Hematopoietic multipotent progenitor cell treated with erythropoietin and hydrocortisone succinate and interleukin-3 and kit ligand, for 8 days (in vitro differentiated cells): ENCODE data around the gene IFI44.

ENCODE experiments used
- DNase-seq: peaks from one replicate; pipeline ENCODE4 v3.0.0-alpha.2; 2015

The IFI44 gene, protein sequence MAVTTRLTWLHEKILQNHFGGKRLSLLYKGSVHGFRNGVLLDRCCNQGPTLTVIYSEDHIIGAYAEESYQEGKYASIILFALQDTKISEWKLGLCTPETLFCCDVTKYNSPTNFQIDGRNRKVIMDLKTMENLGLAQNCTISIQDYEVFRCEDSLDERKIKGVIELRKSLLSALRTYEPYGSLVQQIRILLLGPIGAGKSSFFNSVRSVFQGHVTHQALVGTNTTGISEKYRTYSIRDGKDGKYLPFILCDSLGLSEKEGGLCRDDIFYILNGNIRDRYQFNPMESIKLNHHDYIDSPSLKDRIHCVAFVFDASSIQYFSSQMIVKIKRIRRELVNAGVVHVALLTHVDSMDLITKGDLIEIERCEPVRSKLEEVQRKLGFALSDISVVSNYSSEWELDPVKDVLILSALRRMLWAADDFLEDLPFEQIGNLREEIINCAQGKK

DNA sequence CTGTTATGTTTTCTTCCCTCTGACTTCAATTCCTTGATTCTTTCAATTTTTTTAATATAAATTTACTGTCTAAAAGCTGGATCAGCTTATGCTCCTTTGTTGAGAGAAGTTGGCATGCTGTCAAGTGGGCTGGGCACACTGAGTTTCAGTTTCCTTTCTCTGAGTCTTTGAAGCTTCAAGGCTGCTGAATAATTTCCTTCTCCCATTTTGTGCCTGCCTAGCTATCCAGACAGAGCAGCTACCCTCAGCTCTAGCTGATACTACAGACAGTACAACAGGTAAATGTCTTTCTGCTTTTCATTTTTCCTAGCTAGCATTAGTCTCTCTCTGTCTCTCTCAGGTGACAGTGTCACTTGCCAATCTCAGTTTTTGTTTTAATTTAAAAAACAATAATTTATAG is at the start of gene IFI44:
IFI44 (plus strand) TSS at position 204 of the 400 bp plus-strand sequence. CDS start 365 bp downstream, outside the sequence.
- peak; percentile 82 for DNase-seq

DNA sequence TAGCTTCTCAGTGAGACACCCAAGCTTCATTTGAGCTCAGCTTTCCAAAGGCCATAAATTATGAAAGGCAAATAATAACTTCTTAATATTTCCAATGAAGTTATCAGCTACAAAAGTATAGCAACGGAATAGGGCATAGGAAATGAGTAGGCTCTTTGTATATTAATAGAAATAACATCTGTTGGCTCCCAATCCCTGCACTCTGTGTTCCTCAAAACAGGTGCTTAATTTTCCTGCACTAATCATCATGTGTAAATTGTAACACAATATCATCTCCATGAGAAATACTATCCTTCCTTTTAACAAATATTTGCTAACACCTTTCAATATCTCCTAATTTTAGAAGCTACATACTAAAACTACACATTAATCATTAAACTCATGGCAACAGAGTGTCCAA is 48.6 kb upstream of the IFI44 start:
- DNase-seq = no peak

DNA sequence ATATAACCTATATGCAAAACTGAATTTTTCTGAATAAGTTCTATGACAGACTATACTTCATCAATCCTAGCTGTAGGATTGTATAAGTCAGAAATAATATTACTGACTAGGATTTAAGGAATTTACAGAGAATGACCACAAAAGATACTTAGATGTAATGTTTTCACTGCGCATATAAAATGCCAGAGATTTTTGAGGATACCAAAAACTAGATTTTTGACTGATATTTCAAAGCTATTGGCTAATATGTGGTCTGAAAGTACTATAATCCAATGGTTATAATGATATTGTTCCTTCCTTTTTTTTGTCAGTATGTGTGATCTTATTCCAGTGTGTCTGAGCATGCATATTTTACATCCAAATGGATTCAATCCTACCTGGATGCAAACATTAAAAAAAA is 46.4 kb upstream of the IFI44 start:
- no peak for DNase-seq

DNA sequence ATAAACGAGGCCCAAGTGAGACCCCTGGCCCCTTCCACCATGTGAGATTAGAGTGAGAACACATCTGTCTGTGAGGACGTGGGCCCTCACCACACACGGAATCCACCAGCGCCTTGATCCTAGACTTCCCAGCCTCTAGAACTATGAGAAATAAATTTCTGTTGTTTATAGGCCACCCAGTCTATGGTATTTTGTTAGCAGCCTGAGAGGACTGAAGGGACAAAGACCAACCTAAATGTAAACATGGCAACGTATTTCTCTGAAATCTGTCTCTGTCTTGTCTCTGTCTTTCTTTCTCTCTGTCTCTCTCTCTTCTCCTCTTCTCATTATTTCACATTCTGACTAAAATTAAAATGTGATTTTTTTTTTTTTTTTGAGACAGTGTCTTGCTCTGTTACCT is 45.0 kb upstream of the IFI44 start:
- no peak for DNase-seq

DNA sequence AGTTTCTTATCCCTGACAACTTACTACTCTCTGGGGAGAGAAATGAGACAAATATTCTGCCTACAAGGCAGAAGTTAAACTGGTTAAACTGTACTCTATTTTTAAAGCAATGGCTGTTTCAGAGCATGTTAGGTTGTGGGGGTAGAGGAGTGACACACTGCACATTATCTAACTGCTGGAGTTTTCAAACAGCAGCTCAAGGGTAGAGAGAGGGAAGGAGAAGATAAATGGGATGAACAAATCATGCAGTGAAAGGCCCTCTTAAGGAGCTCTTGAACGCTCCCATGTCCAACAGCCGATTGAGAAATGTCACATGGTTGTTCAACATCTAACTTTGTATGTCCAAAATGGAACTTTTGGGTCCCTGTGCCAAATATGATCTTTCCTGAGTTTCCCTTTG is 43.4 kb upstream of the IFI44 start:
- DNase-seq = no peak

DNA sequence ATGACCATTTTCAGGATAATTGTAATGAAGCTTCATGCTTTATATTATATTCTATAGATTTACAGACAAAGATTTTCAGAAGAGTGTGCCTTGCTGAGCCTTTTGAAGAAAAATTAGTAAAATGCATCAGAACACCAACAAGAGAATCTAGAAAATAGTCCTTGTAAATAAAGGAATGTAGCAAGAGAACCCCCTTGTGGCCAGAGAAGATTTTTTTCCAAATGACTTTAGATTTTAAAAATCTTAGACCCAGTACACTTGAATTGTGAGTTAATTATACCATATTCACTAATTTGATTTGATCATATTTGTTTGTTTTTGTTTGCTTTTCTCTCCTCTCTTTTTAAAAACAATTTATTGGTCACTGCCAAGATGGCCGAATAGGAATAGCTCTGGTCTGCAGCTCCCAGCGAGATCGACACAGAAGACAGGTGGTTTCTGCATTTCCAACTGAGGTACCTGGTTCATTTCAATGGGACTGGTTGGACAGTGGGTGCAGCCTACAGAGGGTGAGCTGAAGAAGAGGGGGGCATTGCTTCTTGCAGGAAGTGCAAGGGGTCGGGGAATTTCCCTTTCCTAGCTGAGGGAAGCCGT is 42.2 kb upstream of the IFI44 start:
- peak; percentile 12 for DNase-seq

DNA sequence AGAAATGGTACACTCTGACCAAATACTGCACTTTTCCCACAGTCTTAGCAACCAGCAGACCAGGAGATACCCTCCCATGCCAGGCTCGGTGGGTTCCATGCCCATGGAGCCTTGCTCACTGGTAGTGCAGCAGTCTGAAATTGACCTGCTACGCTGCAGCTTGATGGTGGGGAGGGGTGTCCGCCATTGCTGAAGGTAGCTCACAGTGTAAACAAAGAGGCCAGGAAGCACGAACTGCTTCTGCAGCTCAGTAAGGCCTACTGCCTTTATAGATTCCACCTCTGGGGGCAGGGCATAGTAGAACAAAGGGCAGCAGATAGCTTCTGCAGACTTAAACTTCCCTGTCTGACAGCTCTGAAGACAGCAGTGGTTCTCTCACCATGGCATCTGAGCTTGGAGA is 41.7 kb upstream of the IFI44 start:
- no peak for DNase-seq

DNA sequence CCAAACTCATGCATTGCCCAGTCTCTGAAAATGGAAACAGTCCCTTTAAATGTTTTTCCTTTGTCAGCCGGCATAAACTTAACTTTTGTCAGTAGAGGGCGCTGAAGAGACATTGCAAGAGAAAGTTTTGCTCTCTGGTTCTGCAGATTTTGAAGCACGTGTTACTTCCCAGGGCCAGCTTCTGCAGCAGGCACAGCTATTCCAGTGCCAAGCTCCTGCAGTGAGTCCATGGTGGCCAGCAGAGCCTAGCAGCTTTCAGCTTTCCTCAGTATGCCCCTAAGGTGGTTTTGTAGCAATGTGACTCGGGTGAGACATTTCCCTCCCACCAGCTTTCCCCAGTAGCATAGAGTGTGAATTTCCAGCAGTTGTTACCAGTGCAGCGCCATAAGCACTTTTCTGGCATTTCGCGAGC is 32.0 kb upstream of the IFI44 start:
- DNase-seq = peak; percentile 86

DNA sequence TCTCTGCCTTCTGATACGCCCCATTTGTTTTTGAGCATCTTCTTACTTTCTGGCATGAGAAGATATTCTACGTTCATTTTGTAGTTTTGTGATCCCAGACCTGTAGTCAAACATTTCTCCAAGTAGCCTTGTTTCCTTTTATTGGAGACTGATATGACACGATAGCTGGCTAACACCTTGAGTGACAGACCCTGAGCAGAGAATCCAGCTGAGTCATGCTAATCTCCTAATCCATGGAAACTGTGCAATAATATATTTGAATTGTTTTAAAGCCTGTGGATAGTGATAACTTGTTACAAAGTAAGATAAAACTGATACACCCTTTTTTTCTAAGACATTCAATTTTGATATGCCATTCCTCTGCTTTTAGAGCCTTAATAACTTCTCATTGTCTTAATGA is 30.6 kb upstream of the IFI44 start:
- DNase-seq = peak; percentile 66

DNA sequence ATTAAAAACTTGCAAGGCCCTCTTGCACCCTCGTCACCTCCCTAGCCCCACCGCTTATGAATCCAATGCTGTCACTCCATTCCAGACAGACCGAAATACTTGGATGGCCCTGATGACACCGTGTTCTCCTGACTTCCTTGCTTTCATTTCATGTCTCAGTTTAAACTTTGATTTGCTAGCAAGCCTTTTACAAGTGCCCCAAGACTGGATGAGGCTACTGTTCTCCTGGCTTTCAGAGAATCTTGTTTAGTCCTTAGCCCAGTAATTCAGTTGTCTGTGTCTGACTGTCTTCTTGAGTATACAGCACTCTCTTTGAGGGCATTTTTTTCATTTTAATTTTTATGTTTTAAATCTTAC is 30.2 kb upstream of the IFI44 start:
- DNase-seq = no peak

DNA sequence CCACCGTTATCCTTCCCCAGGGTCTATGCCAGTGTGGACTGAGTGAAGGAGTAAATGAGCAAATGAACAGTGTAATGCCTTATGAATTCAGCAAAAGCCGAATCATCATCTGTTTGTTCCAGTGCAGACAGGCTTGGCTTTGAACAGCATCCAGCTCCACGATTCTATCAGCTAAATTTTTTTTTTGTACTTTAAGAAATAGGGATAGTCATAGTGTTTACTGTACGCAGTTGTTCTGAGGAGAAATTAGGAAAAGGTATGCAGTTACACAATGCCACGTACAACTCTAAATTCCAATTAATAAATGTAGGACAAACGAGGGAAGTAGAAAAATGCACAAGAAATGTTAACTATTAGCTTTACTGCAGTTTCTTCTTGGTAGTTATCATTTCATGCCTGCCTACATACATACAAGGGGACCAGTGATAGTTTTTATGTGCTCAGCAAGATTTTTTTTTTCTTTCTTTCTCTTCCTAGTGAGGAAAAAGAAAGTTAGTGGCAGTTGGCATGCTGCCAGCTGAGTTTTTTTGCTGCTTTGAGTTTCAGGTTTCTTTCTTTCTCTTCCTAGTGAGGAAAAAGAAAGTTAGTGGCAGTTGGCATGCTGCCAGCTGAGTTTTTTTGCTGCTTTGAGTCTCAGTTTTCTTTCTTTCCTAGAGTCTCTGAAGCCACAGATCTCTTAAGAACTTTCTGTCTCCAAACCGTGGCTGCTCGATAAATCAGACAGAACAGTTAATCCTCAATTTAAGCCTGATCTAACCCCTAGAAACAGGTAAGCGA is 29.6 kb upstream of the IFI44 start, which contains the start of gene IFI44L:
IFI44L (plus strand) TSS at position 646 of the 777 bp plus-strand sequence. CDS start 7,468 bp downstream, outside the sequence.
- DNase-seq = peak; percentile 41

DNA sequence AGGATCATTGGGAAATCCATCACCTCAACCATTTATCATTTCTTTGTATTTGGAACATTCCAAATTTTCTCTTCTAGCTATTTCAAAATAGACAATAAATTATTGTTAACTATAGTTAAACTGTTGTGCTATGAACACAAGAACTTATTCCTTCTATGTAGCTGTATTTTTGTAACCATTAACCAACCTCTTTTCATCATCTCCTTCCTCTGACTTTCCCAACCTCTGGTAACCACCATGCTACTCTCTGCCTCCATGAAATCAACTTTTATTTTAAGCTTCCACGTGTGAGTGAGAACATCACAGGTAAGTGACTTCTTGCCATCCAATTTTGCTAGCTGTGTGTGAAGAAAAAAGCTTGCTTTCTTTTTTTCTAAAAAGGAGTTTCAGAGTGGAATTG is 29.0 kb upstream of the IFI44 start:
- no peak for DNase-seq

DNA sequence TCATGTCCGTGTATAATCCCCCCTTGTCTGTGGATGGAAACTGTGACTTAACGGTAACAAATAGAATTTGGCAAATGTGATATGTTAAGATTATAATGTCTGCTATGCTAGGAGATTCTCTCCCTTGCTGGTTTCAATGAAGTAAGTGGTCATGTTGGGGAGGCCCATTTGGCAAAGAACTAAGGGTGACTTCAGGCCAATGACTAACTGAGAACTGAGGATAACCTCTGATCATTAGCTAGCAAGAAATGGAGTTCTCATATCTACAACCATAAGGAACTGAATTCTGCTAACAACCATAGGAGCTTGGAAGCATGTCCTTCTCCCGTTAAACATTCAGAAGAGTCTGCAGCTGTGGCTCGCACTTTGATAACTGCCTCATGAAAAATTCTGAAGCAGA is 27.1 kb upstream of the IFI44 start:
- DNase-seq = no peak

DNA sequence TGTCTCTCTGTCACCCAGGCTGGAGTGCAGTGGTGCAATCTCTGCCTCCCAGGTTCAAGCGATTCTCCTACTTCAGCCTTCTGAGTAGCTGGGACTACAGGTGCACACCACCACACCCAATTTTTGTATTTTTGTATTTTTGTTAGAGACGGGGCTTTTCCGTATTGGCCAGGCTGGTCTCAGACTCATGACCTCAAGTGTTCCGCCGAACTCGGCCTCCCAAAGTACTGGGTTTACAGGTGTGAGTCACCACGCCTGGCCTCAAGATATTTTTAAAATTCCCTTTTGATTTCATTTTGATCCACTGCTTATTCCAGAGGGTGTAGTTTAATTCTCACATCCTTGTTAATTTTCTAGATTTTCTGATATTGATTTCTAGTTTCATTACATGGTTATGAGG is 25.6 kb upstream of the IFI44 start:
- DNase-seq = no peak

DNA sequence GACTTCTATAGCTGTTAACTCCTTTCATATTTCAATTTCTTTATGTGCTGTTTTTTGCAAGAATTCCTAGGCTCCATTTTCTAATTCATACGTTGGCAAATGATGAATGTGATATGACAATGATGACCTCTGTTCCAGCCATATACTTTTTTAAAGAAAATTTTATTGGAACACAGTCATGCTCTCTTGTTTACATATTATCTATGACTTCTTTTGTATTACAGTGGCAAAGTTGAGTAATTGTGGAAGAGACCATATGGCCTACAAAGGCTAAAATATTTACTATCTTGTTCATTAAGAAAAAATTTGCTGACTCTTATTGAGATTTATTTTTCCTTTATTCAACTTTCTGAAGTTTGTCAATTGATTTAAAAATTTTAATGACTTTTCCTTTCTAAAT is 22.3 kb upstream of the IFI44 start:
- DNase-seq = no peak

DNA sequence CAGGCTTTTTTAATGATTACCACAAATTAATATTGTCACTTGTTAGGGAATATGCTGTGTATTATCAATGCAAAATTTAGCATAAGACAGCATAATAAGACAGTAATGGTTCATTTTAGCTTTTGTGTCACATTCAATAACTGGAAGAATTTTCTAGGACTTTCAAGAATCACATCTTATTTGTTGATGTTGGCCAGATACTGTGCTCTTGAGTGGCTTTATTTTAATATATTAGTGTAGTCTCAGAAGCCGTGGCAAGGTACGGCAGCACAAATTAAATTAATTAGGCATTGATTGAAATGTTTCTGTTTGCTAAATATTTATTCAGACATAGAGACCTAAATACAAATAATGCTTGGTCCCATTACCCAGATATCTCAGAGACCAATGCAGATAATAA is 19.0 kb upstream of the IFI44 start:
- no peak for DNase-seq

DNA sequence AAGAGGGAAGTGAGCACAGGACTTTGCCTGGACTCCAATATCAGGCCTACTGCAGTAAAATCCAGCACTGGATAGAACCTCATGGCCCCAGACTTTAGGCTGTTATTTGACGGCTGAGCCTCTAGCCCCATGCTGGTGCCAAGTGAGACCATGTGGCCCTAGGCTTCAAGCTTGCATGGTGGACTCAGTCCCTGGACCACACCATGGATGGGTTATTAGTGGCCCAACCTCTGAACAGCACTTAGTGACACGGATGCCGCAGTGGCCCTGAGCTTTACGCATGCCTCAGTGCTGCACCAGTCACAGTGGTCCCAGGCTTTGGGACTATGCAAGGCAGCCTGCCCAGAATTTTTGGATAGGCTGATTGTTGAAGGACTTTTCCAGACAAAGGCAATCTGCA is 16.4 kb upstream of the IFI44 start:
- DNase-seq = no peak

DNA sequence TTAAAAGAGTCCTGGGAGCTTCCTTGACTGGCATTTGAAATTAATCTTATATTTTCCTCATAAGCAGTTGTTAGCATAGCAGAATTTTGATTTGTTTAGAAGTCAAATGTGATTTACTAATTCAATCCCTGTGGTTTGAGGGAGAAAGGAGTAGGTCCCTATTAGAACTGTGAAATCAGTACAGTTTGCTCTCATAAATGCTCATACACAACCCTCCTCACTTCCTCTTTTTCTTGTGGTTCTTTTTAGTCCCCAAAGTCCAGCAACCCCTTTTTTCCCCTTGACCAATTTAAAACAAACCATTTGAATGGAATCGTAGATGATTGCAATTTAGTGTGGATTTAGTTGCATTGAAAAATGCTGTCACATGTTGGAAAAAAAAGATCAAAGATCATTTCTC is 9.2 kb upstream of the IFI44 start:
- no peak for DNase-seq

DNA sequence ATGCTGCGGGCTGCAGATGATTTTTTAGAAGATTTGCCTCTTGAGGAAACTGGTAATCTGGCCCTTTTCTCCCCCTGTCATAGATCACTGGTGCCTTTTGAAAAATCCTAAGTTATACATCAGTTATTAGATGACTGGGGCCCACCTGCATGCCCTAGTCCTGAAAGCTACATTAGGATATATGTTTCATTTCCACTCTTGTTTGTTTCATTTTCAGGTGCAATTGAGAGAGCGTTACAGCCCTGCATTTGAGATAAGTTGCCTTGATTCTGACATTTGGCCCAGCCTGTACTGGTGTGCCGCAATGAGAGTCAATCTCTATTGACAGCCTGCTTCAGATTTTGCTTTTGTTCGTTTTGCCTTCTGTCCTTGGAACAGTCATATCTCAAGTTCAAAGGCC is 8.1 kb upstream of the IFI44 start:
- DNase-seq = no peak

DNA sequence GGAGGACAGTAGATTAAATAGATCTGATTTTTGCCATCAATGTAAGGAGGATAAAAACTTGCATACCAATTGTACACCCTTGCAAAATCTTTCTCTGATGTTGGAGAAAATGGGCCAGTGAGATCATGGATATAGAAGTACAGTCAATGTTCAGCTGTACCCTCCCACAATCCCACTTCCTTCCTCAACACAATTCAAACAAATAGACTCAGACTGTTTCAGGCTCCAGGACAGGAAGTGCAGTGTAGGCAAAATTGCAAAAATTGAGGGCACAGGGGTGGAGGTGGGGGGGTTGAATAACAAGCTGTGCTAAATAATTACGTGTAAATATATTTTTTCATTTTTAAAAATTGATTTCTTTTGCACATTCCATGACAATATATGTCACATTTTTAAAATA is 3.9 kb upstream of the IFI44 start:
- DNase-seq = no peak

DNA sequence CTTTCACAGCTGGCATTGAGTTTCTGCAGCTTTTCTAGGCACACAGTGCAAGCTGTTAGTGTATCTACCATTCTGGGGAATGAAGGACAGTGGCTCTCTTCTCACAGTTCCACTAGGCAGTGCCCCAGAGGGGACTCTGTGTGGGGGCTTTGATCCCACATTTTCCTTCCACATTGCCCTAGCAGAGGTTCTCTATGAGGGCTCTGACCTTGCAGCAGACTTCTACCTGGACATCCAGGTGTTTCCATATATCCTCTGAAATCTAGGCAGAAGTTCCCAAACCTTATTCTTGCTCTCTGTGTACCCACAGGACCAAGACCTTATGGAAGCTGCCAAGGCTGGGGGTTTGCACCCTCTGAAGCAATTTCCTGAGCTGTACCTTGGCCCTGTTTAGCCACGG is 2.4 kb upstream of the IFI44 start:
- DNase-seq = no peak

DNA sequence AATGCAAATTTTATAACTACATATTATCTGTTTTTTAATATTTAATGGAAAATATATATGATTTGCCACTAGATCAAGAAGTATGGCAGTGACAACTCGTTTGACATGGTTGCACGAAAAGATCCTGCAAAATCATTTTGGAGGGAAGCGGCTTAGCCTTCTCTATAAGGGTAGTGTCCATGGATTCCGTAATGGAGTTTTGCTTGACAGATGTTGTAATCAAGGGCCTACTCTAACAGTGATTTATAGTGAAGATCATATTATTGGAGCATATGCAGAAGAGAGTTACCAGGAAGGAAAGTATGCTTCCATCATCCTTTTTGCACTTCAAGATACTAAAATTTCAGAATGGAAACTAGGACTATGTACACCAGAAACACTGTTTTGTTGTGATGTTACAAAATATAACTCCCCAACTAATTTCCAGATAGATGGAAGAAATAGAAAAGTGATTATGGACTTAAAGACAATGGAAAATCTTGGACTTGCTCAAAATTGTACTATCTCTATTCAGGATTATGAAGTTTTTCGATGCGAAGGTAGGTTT is 556 bp downstream of the IFI44 start:
- DNase-seq = peak; percentile 8

DNA sequence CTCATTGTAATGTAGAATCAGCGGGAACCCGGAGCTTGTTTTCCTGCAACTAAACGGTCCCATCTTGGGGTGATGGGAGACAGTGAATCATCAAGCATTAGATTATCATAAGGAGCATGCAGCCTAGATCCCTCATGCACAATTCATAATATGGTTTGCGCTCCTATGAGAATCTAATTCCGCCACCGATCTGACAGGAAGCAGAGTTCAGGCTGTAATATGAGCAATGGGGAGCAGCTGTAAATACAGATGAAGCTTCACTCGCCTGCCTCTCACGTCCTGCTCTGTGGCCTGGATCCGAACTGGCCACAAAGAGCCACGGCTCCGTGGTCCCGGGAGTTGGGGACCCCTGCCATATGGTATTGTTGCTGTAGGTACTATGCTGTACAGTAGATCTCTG is 1.6 kb downstream of the IFI44 start:
- peak; percentile 24 for DNase-seq
